Gastrocnemius medialis (tissue), 4 donors: ENCODE results near the gene SLC18A3.

Experiments used
- CTCF ChIP-seq, 5 experiments: fragments of 450-650 bp in 3 of 5; fragments of 200-600 bp in 2 of 5; sonication (generic) in 2 of 5; IDR thresholded peaks in 4 of 5; conservative IDR thresholded peaks in 1 of 5; 1 replicate in 4 of 5; 2 replicates in 1 of 5; pipeline ENCODE4 v1.5.1; 2016 to 2019; ENCODE audit warnings: antibody characterized with exemption in 5 of 5, mild to moderate bottlenecking in 3 of 5, moderate library complexity in 3 of 5
- POLR2A ChIP-seq, 2 donors: fragments of 450-650 bp; IDR thresholded peaks; one replicate each; pipeline ENCODE4 v1.6.1; 2017; ENCODE audit warnings: antibody characterized with exemption in 2 of 2, mild to moderate bottlenecking in 2 of 2, moderate library complexity in 2 of 2

GRCh38 chr10:49596493-49596809 lies 13.7 kb upstream of the SLC18A3 start:
- TF ChIP-seq POLR2A (IDR thresholded peaks at IDR 0.05) (no peak), CTCF (IDR thresholded peaks at IDR 0.05 in 4 of 5, conservative IDR thresholded peaks at IDR 0.05 in 1 of 5) (no peak)
